Keratinocyte (primary cell): ENCODE data around the gene MSI2. TPM values are rescaled to one million over a fixed set of nuclear protein-coding genes. Genes with fewer than 3 reads are reported as not detected.
A peak's percentile ranks its signal among the peaks of the same experiment; 100 is the strongest.

ENCODE experiments used
- DNase-seq: peaks from one replicate; pipeline ENCODE4 v3.0.0-alpha.2; 2011; ENCODE audit warnings: low read depth, missing footprints, low spot score
- FAIRE-seq: peaks from 2 replicates; lab custom pipeline; 2011; peaks lifted over from hg19 to GRCh38; lab: Jason Lieb, UNC
- H2AFZ ChIP-seq: 2 replicates; pipeline ENCODE4 v1.6.0; 2012; ENCODE audit warnings: low read length, control low read depth, inconsistent platforms; ENCODE audit not compliant: control insufficient read depth
- H3K27ac ChIP-seq: 2 replicates; pipeline ENCODE4 v1.5.1; 2011; ENCODE audit warnings: low read length; ENCODE audit not compliant: control insufficient read depth, insufficient read depth
- H3K27me3 ChIP-seq: 3 replicates; pipeline ENCODE4 v1.6.0; 2011; ENCODE audit warnings: low read length; ENCODE audit not compliant: control insufficient read depth, insufficient read depth; ENCODE audit errors: extremely low read depth
- H3K36me3 ChIP-seq, 2 experiments: 2 replicates in 1 of 2; 3 replicates in 1 of 2; pipeline ENCODE4 v1.5.1; 2011; ENCODE audit warnings: low read length in 2 of 2, mild to moderate bottlenecking in 1 of 2; ENCODE audit not compliant: control insufficient read depth in 2 of 2, insufficient read depth in 2 of 2; ENCODE audit errors: extremely low read depth in 1 of 2
- H3K4me1 ChIP-seq: 3 replicates; pipeline ENCODE4 v1.5.1; 2011; ENCODE audit warnings: low read length; ENCODE audit not compliant: control insufficient read depth, insufficient read depth; ENCODE audit errors: extremely low read depth
- H3K4me2 ChIP-seq: 3 replicates; pipeline ENCODE4 v1.6.0; 2011; ENCODE audit warnings: low read depth, low read length; ENCODE audit not compliant: control insufficient read depth, insufficient read depth; ENCODE audit errors: extremely low read depth
- H3K4me3 ChIP-seq, 3 experiments: fragments of 200-600 bp in 1 of 3; sonication (generic) in 1 of 3; 2 replicates in 2 of 3; 3 replicates in 1 of 3; pipeline ENCODE4 v1.5.1; 2011 to 2016; ENCODE audit warnings: low read length in 3 of 3, mild to moderate bottlenecking in 3 of 3, control low read depth in 2 of 3, inconsistent platforms in 1 of 3, low read depth in 1 of 3, mixed read lengths in 1 of 3, mixed run types in 1 of 3, moderate library complexity in 1 of 3; ENCODE audit not compliant: control insufficient read depth in 2 of 3, insufficient read depth in 2 of 3; ENCODE audit errors: extremely low read depth in 1 of 3
- H3K79me2 ChIP-seq: 2 replicates; pipeline ENCODE4 v1.6.0; 2012; ENCODE audit warnings: low read length; ENCODE audit not compliant: control insufficient read depth, insufficient read depth
- H3K9ac ChIP-seq: 3 replicates; pipeline ENCODE4 v1.6.0; 2011; ENCODE audit warnings: low read length; ENCODE audit not compliant: control insufficient read depth, insufficient read depth; ENCODE audit errors: extremely low read depth
- H3K9me1 ChIP-seq: 3 replicates; pipeline ENCODE4 v1.6.0; 2011; ENCODE audit warnings: low read length; ENCODE audit not compliant: control insufficient read depth, insufficient read depth; ENCODE audit errors: extremely low read depth
- H3K9me3 ChIP-seq: 2 replicates; pipeline ENCODE4 v1.5.1; 2012; ENCODE audit warnings: low read depth, low read length; ENCODE audit not compliant: control insufficient read depth
- H4K20me1 ChIP-seq: 3 replicates; pipeline ENCODE4 v1.6.0; 2011; ENCODE audit warnings: low read length; ENCODE audit not compliant: control insufficient read depth, insufficient read depth; ENCODE audit errors: extremely low read depth
- CTCF ChIP-seq, 3 experiments: IDR thresholded peaks in 1 of 3; conservative IDR thresholded peaks in 1 of 3; optimal IDR thresholded peaks in 1 of 3; 2 replicates in 2 of 3; 3 replicates in 1 of 3; pipeline versions ENCODE3 to v1.5.1; 2011; ENCODE audit warnings: low read length in 3 of 3, mild to moderate bottlenecking in 3 of 3, moderate library complexity in 2 of 3, control low read depth in 1 of 3, inconsistent platforms in 1 of 3; ENCODE audit not compliant: insufficient read depth in 2 of 3; ENCODE audit errors: extremely low read depth in 1 of 3
- EZH2 ChIP-seq: IDR thresholded peaks from one replicate; pipeline ENCODE4 v1.6.1; 2012; ENCODE audit warnings: inconsistent platforms, mild to moderate bottlenecking, low read length, moderate library complexity
- dilution Hi-C: fragments of 300-500 bp; cut with MboI; formaldehyde crosslinking; loops from one replicate; pipeline ENCODE4 v1.7.0; 2020; ENCODE audit warnings: low sequenced_read_pairs; ENCODE audit not compliant: extremely low pct_ligation_motif_present
- polyA plus RNA-seq, 5 experiments: library from polyadenylated mRNA; depleted of rRNA in 3 of 5; stranded (reverse) in 3 of 5; stranded (forward) in 1 of 5; unstranded in 1 of 5; fragments of >200 nt; gene quantifications; 1 replicate in 1 of 5; 2 replicates in 3 of 5; 3 replicates in 1 of 5; pipeline versions ENCODE4 v1.2.1 to v1.2.3, GENCODE V29; 2011 to 2012; ENCODE audit warnings: missing spikeins in 2 of 5, low read depth in 1 of 5, low replicate concordance in 1 of 5

Gene MSI2
- polyA plus RNA-seq, 1 donor (not counting 4 experiments of a cell fraction or from before 2014, with no cell fraction given) = 22.3 TPM

DNA sequence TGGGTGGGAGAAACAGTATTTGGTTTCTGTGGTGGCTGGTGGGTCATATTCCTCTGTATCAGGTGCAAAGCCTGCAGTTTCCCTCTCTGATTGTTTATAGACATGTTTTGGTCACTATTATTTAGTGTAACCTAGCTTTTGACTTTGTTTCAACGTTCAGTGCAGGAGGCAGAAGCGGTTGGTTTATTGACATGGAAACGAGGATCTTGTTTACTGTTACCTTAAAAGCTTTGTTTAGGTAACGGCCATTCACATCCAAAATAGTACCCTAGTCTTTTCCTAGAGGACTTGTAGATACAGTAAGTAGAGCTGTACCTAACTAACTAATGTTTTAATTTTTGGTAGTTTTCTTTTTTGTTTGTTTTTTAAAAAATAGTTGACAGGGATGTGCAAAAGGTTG lies 3.5 kb downstream of the MSI2 start:
- Histone ChIP-seq H3K79me2 (no peaks in the 10 kb centered on the region), H3K9me3 (no peaks in the 10 kb centered on the region), H3K9me1 (no peaks in the 10 kb centered on the region), H2AFZ (no peak overlapping the region), H3K4me1 (peaks cover 24% of the 10 kb centered on the region), H3K9ac (no peak overlapping the region), H3K4me2 (no peak overlapping the region), H4K20me1 (no peaks in the 10 kb centered on the region), H3K27me3 (no peaks in the 10 kb centered on the region), H3K36me3 (peaks cover 8 to 12% of the 10 kb centered on the region in 2 experiments), H3K27ac (no peak overlapping the region), H3K4me3 (peak overlapping the region in 1 of 3 experiments; percentile 28)
- TF ChIP-seq CTCF (optimal IDR thresholded peaks at IDR 0.05 in 1 of 3, IDR thresholded peaks at IDR 0.05 in 1 of 3, conservative IDR thresholded peaks at IDR 0.05 in 1 of 3; ENCODE audit: extremely low read depth in 1 of 3, insufficient read depth in 2 of 3, low read length in 3 of 3) = no peak
- DNase-seq (no peak), FAIRE-seq (no peak)
- dilution Hi-C loops = no loop called here

DNA sequence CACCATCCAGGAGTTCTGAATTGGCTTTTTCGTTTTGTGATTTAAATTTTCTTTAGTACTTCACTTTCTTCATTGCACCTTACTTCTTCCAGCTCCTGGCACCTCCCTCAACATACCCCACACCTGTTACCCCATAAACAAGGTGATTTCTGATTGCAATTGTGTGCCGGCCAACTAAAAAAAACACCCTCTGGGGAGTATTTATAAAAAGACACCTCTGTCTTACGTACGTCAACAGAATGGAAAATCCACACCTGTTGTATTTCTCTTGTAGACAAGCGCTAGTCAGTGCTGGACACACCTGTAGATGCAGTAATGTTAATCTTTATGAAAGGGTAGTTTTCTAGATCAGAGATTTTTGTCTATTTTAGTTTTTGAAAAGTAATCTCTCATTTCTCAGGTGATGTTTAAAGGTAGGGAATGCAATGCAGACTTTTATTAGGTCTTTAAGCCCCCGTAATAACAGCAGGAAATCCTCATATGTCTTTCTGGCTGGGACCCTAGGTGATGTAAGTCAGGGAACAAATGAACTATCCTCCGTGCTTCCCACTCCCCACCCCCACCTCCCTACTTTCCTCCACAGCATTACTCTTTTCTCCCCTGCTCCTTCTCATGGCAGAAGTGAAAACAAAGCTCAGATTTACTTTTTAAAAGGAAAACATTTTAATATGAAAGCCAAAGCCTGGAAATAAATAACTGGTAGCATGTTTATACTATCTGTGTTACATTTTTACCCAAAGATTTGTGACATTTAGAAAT lies 4.2 kb downstream of the MSI2 start:
- Histone ChIP-seq H3K27me3 (no peaks in the 10 kb centered on the region), H3K79me2 (no peaks in the 10 kb centered on the region), H3K36me3 (peaks cover 8 to 12% of the 10 kb centered on the region in 2 experiments), H3K9me3 (no peaks in the 10 kb centered on the region), H2AFZ (no peak overlapping the region), H3K27ac (no peak overlapping the region), H3K4me1 (peaks cover 24% of the 10 kb centered on the region), H4K20me1 (no peaks in the 10 kb centered on the region), H3K9ac (no peak overlapping the region), H3K4me2 (no peak overlapping the region), H3K9me1 (no peaks in the 10 kb centered on the region), H3K4me3 (no peak overlapping the region)
- DNase-seq (no peak), FAIRE-seq (no peak)
- dilution Hi-C loops = no loop called here
- TF ChIP-seq CTCF (optimal IDR thresholded peaks at IDR 0.05 in 1 of 3, IDR thresholded peaks at IDR 0.05 in 1 of 3, conservative IDR thresholded peaks at IDR 0.05 in 1 of 3; ENCODE audit: extremely low read depth in 1 of 3, insufficient read depth in 2 of 3, low read length in 3 of 3) = no peak
- no peak for TF ChIP-seq EZH2
